K562 (cell line): ENCODE results near the gene TADA2A. TPM values are rescaled to one million over a fixed set of nuclear protein-coding genes. Genes with fewer than 3 reads are reported as not detected.
A peak's percentile ranks its signal among the peaks of the same experiment; 100 is the strongest.

ENCODE experiments used
- ARNT ChIP-seq, 2 experiments: fragments of 450-650 bp; IDR thresholded peaks; 2 replicates each; pipeline ENCODE4 v1.6.1; 2016; ENCODE audit warnings: mild to moderate bottlenecking in 1 of 2
- ATF1 ChIP-seq, 2 experiments: fragments of 450-650 bp in 1 of 2; IDR thresholded peaks; 2 replicates each; pipeline ENCODE4 v1.6.1; 2016; ENCODE audit warnings: missing compliant biosample characterization in 1 of 2, missing genetic modification characterization in 1 of 2
- BRF1 ChIP-seq: IDR thresholded peaks from 3 replicates; pipeline ENCODE4 v1.6.1; 2011; ENCODE audit warnings: borderline replicate concordance, mild to moderate bottlenecking; ENCODE audit not compliant: insufficient read length; ENCODE audit errors: extremely low read depth
- SRSF1 ChIP-seq: fragments of 200-400 bp; formaldehyde crosslinking; IDR thresholded peaks from 2 replicates; pipeline ENCODE4 v1.6.1; 2017; ENCODE audit warnings: mild to moderate bottlenecking, low read depth, low read length, moderate library complexity
- TFAP4 ChIP-seq: sonication (generic); formaldehyde crosslinking; IDR thresholded peaks from 2 replicates; pipeline ENCODE4 v1.8.0; 2022; ENCODE audit warnings: missing genetic modification reagents, mild to moderate bottlenecking, moderate library complexity, borderline replicate concordance
- ZNF592 ChIP-seq: fragments of 450-650 bp; IDR thresholded peaks from 2 replicates; pipeline ENCODE4 v1.6.1; 2017; ENCODE audit warnings: antibody characterized with exemption, mild to moderate bottlenecking
- polyA plus RNA-seq, 8 experiments: library from polyadenylated mRNA; depleted of rRNA in 4 of 8; stranded (reverse) in 5 of 8; unstranded in 3 of 8; fragments of >200 nt; fragmentation: Nextera tagmentation in 2 of 8; fragmentation: Illumina TruSeq in 1 of 8; extraction: Ambion mirVana in 2 of 8; extraction: Trizol in 1 of 8; gene quantifications; 2 replicates each; pipeline versions ENCODE4 v1.2.1 to v1.2.3, GENCODE V29; 2011 to 2014; ENCODE audit warnings: inconsistent platforms in 1 of 8, missing spikeins in 1 of 8
- total RNA-seq, 7 experiments: library from RNA; depleted of rRNA in 6 of 7; stranded (reverse); fragments of >200 nt in 6 of 7; fragmentation: Illumina TruSeq in 2 of 7; extraction: Trizol in 2 of 7; gene quantifications; 2 replicates each; pipeline versions ENCODE4 v1.2.1 to v1.2.3, GENCODE V29; 2011 to 2021; ENCODE audit warnings: low replicate concordance in 1 of 7
- TF ChIP-seq, protein P1 (sequence below): sonication (generic); formaldehyde crosslinking; IDR thresholded peaks from 2 replicates; pipeline ENCODE4 v1.8.0; 2022; ENCODE audit warnings: mild to moderate bottlenecking, missing genetic modification reagents, borderline replicate concordance
- TF ChIP-seq, protein P2 (sequence below): fragments of 200-800 bp; sonication (Bioruptor generic); IDR thresholded peaks from 2 replicates; pipeline ENCODE4 v1.6.1; 2017; ENCODE audit warnings: missing genetic modification characterization, missing compliant biosample characterization
- TF ChIP-seq, protein P3 (sequence below), 3 experiments: fragments of 200-800 bp in 1 of 3; fragments of 250-450 bp in 1 of 3; fragments of 450-650 bp in 1 of 3; sonication (Bioruptor Pico) in 1 of 3; sonication (Bioruptor generic) in 1 of 3; formaldehyde crosslinking in 1 of 3; IDR thresholded peaks; 2 replicates each; pipeline versions ENCODE4 v1.6.1 to v1.8.0; 2016 to 2022; ENCODE audit warnings: mild to moderate bottlenecking in 2 of 3, missing genetic modification characterization in 2 of 3, missing compliant biosample characterization in 1 of 3, moderate library complexity in 1 of 3
- TF ChIP-seq, protein P4 (sequence below), 2 experiments: fragments of 450-650 bp; conservative IDR thresholded peaks; 2 replicates each; pipeline ENCODE4 v1.6.1; 2017; ENCODE audit warnings: mild to moderate bottlenecking in 2 of 2, moderate library complexity in 2 of 2

Gene TADA2A
- total and polyA plus RNA-seq, 9 of the 15 experiments (the other 6 are each of a cell fraction or from before 2014, with no cell fraction given) = 13.8 to 37.7 (median 25.0) TPM

- TF ChIP-seq, protein P1, sequence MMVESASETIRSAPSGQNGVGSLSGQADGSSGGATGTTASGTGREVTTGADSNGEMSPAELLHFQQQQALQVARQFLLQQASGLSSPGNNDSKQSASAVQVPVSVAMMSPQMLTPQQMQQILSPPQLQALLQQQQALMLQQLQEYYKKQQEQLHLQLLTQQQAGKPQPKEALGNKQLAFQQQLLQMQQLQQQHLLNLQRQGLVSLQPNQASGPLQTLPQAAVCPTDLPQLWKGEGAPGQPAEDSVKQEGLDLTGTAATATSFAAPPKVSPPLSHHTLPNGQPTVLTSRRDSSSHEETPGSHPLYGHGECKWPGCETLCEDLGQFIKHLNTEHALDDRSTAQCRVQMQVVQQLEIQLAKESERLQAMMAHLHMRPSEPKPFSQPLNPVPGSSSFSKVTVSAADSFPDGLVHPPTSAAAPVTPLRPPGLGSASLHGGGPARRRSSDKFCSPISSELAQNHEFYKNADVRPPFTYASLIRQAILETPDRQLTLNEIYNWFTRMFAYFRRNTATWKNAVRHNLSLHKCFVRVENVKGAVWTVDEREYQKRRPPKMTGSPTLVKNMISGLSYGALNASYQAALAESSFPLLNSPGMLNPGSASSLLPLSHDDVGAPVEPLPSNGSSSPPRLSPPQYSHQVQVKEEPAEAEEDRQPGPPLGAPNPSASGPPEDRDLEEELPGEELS (CRISPR knock-in tag) = no peak
- TF ChIP-seq ATF1 (CRISPR knock-in tag; IDR thresholded peaks at IDR 0.05) (no peak), ATF1 (tag; IDR thresholded peaks at IDR 0.05) (no peak), BRF1 (no peak), SRSF1 (no peak), ARNT (IDR thresholded peaks at IDR 0.05) (no peak), TFAP4 (CRISPR knock-in tag) (no peak), ZNF592 (peak; percentile 40; the same call in 1 of the 2 replicates)
- TF ChIP-seq, protein P2, sequence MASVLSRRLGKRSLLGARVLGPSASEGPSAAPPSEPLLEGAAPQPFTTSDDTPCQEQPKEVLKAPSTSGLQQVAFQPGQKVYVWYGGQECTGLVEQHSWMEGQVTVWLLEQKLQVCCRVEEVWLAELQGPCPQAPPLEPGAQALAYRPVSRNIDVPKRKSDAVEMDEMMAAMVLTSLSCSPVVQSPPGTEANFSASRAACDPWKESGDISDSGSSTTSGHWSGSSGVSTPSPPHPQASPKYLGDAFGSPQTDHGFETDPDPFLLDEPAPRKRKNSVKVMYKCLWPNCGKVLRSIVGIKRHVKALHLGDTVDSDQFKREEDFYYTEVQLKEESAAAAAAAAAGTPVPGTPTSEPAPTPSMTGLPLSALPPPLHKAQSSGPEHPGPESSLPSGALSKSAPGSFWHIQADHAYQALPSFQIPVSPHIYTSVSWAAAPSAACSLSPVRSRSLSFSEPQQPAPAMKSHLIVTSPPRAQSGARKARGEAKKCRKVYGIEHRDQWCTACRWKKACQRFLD (CRISPR knock-in tag) = no peak
- TF ChIP-seq, protein P3, sequence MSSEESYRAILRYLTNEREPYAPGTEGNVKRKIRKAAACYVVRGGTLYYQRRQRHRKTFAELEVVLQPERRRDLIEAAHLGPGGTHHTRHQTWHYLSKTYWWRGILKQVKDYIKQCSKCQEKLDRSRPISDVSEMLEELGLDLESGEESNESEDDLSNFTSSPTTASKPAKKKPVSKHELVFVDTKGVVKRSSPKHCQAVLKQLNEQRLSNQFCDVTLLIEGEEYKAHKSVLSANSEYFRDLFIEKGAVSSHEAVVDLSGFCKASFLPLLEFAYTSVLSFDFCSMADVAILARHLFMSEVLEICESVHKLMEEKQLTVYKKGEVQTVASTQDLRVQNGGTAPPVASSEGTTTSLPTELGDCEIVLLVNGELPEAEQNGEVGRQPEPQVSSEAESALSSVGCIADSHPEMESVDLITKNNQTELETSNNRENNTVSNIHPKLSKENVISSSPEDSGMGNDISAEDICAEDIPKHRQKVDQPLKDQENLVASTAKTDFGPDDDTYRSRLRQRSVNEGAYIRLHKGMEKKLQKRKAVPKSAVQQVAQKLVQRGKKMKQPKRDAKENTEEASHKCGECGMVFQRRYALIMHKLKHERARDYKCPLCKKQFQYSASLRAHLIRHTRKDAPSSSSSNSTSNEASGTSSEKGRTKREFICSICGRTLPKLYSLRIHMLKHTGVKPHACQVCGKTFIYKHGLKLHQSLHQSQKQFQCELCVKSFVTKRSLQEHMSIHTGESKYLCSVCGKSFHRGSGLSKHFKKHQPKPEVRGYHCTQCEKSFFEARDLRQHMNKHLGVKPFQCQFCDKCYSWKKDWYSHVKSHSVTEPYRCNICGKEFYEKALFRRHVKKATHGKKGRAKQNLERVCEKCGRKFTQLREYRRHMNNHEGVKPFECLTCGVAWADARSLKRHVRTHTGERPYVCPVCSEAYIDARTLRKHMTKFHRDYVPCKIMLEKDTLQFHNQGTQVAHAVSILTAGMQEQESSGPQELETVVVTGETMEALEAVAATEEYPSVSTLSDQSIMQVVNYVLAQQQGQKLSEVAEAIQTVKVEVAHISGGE (CRISPR knock-in tag; IDR thresholded peaks at IDR 0.05) = 0 out of 6 replicates have a peak, but pooled peaks of 1 of the 3 experiments have one; percentile 23
- TF ChIP-seq, protein P4, sequence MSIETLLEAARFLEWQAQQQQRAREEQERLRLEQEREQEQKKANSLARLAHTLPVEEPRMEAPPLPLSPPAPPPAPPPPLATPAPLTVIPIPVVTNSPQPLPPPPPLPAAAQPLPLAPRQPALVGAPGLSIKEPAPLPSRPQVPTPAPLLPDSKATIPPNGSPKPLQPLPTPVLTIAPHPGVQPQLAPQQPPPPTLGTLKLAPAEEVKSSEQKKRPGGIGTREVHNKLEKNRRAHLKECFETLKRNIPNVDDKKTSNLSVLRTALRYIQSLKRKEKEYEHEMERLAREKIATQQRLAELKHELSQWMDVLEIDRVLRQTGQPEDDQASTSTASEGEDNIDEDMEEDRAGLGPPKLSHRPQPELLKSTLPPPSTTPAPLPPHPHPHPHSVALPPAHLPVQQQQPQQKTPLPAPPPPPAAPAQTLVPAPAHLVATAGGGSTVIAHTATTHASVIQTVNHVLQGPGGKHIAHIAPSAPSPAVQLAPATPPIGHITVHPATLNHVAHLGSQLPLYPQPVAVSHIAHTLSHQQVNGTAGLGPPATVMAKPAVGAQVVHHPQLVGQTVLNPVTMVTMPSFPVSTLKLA (conservative IDR thresholded peaks at IDR 0.05) = peak in 1 of 2 experiments; percentile 51; a peak in 2 of 4 replicates
These were observed 591 bp upstream of the TADA2A start (continued) for GRCh38 chr17:37405955-37406634.
